HG03354 (cell line): ENCODE data around the gene COL23A1.

ENCODE experiments used
- ATAC-seq: cut with Tn5 transposase; IDR thresholded peaks from one replicate; pipeline ENCODE4 v1.9.1; 2021; ENCODE audit warnings: mild to moderate bottlenecking; ENCODE audit not compliant: unreplicated experiment, poor library complexity, severe bottlenecking

COL23A1 gene

DNA sequence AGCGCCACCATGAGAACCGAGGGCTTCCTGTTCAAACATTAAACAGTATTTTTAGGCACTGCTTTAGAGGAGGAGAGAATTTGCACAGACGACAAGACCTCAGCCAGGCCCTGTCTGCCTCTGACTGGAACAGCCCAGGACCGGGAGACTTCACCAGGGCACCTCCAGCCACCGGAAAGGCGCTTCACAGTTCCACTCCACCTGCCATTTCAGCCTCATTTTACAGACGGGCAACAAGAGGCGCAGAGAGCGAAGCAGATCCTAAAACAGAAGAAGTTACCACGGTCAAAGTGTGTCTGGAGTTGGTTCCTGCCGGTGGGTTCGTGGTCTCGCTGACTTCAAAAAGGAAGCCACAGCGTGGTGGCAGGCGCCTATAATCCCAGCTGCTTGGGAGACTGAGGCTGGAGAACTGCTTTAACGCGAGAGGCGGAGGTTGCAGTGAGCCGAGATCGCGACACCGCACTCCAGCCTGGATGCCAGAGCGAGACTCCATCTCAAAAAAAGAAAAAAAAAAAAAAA lies 28.4 kb downstream of the COL23A1 start:
- no peak for ATAC-seq

DNA sequence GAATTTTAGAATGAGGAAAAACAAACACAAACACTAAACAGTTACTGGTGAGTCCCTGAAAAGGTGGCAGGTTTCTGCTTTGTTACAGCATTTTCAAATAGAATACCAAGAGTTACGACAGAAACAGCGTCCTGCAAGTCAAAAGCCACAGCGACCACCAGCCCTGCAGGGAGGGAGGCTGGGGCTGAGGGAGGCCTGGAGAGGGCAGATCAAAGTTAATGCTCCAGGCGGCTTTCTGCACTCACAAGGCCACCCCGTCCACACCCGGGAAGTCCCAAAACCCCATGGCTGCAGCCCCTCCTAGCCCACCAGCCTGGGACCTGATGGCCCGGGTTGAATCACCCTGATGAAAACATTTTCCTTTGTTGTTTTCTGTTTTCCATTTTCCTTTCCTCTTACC lies 29.3 kb downstream of the COL23A1 start:
- no peak for ATAC-seq

DNA sequence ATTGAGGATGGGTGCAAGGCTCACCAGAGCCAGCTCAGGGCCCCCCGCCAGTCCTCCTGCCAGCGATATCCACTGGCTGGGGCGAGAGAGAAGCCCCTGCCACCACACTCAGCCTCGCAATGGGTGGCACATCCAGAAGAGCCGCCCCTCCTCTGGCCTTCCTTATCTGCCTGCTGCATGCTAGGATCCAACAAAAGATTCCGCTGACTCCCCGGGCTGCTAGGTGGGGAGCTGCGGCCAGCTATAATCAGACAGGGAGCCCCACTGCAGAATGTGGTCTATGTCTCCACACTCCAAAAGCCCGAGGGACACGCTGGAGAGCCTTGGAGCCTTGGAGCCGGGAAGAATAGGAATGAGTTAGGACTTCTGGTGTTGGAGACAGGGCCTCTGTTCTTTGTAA lies 32.8 kb downstream of the COL23A1 start:
- ATAC-seq = no peak

DNA sequence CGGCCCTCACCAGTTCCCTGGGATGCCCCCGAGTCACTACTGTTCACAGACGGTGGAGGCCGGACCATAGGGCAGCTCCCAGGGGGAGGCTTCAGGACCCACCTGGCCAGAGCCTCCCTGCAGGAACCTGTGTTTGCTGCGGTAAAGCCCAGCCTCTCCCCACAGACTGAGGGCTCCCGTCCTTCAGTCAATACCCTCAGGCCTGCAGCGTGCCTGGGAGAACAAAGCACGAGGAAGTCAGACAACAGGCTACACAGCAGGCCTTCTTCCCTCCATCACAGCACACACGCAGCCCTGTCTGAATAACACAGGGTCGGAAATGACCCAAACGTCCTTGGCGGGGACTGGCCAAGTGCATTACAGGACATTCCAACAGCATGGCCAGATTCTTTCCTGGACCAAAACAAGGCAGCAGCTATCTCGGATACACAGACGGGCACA lies 34.4 kb downstream of the COL23A1 start:
- no peak for ATAC-seq

DNA sequence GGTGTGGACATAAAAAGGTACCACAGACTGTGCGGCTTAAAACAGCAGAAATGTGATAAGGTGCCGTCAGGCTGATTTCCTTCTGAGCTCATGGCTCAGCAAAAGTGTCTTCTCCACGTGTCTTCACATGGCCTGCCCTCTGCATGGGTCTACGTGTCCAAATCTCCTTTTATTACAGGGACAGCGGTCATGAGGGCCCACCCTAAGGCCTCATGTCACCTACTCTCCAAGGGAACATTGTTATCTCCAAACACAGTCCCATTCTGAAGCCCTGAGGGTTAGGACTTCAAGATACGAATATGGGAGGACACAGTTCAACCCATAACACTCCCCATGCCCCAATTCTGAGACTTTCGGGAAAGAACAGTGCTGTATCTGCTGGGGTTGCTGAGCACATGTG lies 35.2 kb downstream of the COL23A1 start:
- ATAC-seq = no peak

- ATAC-seq = no peak
Observed at GRCh38 chr5:178554311-178554710, 35.9 kb downstream of the COL23A1 start.

DNA sequence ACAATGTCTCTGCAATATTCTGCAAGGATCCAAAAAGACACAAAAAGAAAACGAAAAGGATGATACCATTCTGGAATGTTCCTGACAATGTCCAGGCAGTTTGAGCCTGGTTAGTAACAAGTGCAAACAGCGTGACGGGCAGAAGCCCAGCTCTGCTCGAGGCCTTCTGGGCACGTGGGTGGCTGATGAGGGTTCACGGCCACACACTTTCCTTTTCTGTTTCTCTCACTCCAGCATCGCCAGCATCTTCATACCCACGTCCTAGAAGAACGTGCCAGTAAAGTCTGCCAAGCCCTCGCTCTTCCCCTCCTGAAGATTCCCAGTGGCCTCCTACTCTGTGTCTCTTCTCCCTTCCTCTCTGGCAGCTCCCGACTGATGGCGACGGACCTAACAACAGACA lies 36.7 kb downstream of the COL23A1 start:
- no peak for ATAC-seq

DNA sequence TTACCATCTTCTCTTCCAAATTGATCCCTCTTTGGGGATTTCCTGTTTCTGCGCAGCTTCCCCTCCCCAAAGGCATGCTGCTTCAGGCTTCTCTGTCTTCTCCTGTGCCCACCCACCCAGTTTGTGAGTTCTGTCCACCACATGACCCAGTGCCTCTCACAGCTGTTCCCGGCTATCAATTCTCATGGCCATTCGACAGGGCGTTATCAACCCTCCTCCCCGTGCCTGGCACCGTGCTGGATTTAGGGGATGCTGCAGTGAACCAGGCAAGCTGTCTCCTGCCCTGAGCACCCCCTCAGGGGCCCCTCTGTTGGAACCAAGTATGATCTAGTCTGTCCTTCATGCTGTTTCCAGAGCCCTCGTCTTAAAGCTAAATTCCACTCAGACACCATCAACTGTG lies 38.7 kb downstream of the COL23A1 start:
- no peak for ATAC-seq

DNA sequence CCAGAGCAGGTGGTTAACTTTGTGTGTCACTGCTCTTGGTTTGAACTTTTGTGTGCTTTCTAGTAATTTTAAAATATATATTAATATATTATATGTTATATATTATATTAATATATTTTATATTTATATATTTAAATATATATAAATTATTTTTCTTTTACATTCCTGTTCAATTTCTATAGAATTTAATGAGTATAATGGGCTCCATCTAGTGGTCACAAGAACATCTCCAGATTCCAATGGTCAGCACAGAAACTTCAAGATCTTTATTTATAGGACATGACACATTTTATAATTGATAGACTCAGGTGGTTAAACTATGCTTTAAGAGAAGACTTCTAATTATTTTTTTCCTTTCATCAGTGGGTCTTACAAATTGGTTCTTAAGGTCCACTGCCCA lies 39.1 kb downstream of the COL23A1 start:
- no peak for ATAC-seq

- ATAC-seq = no peak
Observed at GRCh38 chr5:178548746-178549145, 41.4 kb downstream of the COL23A1 start.

DNA sequence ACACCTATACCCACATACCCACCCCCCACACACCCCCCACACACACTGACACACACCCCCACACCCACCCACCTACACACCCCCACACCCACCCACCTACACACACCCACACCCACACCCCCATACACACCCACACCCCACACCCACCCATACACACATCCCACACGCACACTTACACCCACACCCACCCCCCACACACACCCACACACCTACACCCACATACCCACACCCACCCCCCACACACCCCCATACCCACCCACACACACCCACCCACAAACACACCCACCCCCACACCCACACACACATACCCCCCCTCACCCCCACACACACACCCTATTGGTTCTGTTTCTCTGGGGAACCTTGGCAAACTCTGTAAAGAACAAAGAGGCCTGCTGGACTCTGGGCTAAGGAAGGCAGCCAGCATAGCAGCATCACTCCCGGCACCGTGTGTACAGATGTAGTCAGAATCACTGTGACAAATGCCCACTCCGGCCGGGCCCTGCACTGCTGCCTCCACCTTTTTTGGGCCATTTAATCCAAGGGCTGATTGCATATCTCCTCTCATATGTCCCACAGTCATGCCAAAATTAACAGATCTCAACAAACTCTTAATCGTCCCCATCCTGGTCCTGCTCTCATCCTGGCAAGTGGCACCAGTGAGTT lies 42.3 kb downstream of the COL23A1 start:
- no peak for ATAC-seq

DNA sequence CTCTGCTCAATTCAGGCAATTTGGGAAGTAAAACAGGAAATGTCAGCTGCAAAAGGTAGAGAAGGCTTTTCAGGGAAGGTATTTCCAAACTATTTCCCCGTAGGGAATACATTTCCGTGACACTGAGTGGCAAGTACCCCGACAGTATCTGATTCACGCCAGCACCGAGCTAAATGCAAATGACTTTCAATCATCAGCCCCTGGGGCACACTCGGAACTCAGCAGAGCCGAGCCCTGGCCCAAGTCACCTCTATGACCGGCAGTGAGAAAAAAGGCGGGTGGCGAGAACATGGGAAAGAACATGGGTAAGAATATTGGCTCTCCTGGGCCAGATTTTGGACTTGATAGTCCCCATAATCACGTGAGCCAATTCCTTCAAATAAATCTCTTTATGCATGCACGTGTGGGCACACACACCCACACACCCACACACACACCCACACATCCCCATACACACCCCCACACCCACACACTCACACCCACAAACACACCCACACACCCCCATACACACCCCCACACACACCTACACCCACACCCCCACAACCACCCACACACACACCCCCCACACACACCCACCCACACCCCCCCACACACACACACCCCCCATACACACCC lies 43.0 kb downstream of the COL23A1 start:
- ATAC-seq = no peak

DNA sequence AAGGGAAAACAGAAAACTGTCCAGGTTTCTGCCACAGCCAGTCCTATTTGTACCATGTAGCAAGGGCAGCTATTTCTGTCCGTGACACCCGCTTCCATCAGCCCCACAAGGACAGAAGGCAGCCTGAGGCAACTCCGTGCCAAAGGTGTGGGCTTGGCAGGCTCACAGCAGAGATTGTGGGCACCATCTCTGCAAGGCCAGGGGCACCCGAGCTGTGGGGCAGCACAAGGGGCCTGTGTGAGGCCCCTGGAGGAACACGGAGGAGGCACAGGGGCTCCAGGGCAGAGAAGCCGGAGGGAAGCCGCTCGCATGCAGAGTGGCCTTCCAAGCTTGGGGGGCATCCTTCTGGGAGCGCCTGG lies 43.5 kb downstream of the COL23A1 start:
- no peak for ATAC-seq

DNA sequence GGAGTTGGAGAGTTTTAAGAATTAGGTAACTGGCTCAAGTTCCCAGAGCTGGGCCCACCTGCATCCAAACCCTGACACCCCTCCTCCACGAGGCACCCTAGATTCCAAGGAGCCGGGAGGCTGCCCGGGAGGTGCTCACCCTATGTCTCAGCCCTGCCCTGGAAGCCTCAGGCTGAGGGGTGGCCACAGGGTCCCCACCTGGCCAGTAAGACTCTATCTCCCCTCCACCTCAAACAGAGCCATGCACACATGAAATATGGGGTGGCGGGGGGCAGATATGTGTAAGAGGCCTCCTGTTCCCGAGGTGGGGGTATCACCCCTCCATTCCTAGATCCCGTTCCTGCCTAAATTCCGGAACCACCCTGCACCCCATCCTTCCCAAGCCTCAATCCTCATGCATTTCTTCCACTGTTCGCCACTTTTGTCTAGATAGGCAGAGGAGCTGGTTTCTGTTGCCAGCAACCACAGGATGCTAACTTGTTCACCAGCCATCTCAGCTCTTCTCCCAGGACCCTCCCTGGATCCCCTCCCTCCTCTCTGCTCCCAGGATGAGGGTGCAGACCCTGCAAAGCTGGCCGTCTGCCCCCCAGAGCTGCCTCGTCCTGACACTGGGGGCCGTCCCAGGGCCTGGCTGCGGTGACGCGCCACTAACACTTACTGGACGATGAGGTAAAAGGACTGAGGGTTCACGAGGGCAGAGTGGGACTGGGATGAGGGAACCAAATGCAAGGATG lies 44.1 kb downstream of the COL23A1 start:
- no peak for ATAC-seq

GRCh38 chr5:178545176-178545575 lies 45.0 kb downstream of the COL23A1 start:
- ATAC-seq = no peak

DNA sequence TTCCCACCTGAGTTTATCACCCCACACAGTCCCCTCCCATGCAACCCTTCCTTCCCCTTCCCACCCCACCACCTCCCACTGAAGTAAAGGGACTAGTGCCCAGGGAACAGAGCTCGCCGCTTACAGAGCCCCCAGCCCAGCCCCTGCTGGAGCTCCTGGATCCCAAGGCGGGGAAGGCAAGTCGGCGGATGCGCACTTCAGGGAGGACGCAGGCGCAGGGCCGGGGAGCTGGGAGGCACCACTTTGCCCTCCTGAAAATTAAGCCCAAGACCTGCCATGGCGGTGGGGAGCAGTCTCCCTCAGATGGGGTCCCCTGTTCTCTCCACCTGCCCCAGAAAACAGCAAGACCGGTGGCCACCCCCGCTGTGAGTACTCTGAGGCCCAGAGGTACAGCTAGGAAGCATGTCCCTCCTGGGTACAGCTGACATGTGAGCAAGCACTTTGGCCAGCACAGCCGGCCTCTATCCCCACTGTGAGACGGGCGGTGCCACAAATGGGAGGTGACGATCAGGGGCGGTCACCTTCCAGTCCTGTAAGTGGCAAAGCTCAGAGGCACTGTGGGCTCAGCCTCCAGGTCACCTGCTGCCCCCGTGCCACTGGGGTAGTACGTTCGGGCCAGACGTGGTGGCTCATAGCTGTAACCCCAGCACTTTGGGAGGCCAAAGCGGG lies 45.9 kb downstream of the COL23A1 start:
- no peak for ATAC-seq

GRCh38 chr5:178542455-178542854 lies 47.7 kb downstream of the COL23A1 start:
- no peak for ATAC-seq

GRCh38 chr5:178540526-178540925 lies 49.7 kb downstream of the COL23A1 start:
- no peak for ATAC-seq

- ATAC-seq = no peak
Observed at GRCh38 chr5:178538741-178539229, 51.4 kb downstream of the COL23A1 start.
